Right lobe of liver (tissue), 4 donors: ENCODE measurements around the gene PRRC1.

Experiments used
- CTCF ChIP-seq, 4 donors: fragments of 200-600 bp in 3 of 4; fragments of 450-650 bp in 1 of 4; IDR thresholded peaks; one replicate each; pipeline versions ENCODE4 v1.5.1 to v1.8.0; 2016 to 2022; ENCODE audit warnings: antibody characterized with exemption in 4 of 4, mild to moderate bottlenecking in 2 of 4
- POLR2A ChIP-seq: fragments of 450-650 bp; IDR thresholded peaks from one replicate; pipeline ENCODE4 v1.6.1; 2017; ENCODE audit warnings: antibody characterized with exemption, mild to moderate bottlenecking
- donor health status: DM: no; HTN: no; CAD: no.
- donor health status: DM: no; HTN: no; CAD: no.
- donor health status: DM: no; HTN: yes; CAD: no.

- TF ChIP-seq CTCF (IDR thresholded peaks at IDR 0.05) (no peak), POLR2A (no peak)
Measured at GRCh38 chr5:127599320-127599719, 81.9 kb downstream of the PRRC1 start.
